AG04450 (cell line): ENCODE data around the gene EYA4. TPM values are rescaled to one million over a fixed set of nuclear protein-coding genes. Genes with fewer than 3 reads are reported as not detected.

Experiments used
- CTCF ChIA-PET: fragments of 300-600, 350-600 bp; formaldehyde crosslinking; extraction: SDS; loops from one replicate; lab custom pipeline; 2022; ENCODE audit warnings: antibody characterized with exemption, inconsistent platforms; lab: Charles Lee
- POLR2A ChIA-PET: fragments of 350-600 bp; formaldehyde crosslinking; extraction: SDS; loops from one replicate; lab custom pipeline; 2021; ENCODE audit warnings: antibody characterized with exemption, inconsistent platforms; lab: Yijun Ruan, JAX
- DNase-seq: peaks from one replicate; pipeline ENCODE4 v3.0.0-alpha.2; 2011; ENCODE audit warnings: low read depth, low spot score
- H3K27ac ChIP-seq: one replicate; pipeline ENCODE4 v1.5.1; 2012; ENCODE audit warnings: low read depth, low read length, control low read depth
- H3K27me3 ChIP-seq: one replicate; pipeline ENCODE4 v1.6.0; 2012; ENCODE audit warnings: low read length; ENCODE audit not compliant: control insufficient read depth, insufficient read depth
- H3K4me3 ChIP-seq: 2 replicates; pipeline ENCODE4 v1.5.1; 2011; ENCODE audit warnings: mild to moderate bottlenecking, low read depth, low read length, control low read depth
- H3K9me3 ChIP-seq: 2 replicates; pipeline ENCODE4 v1.5.1; 2012; ENCODE audit warnings: low read length; ENCODE audit not compliant: control insufficient read depth, insufficient read depth
- polyA plus RNA-seq: library from polyadenylated mRNA; depleted of rRNA; stranded (reverse); fragments of >200 nt; gene quantifications from 2 replicates; pipeline ENCODE4 v1.2.3, GENCODE V29; 2011
- TF ChIP-seq, protein P1 (sequence below): IDR thresholded peaks from 2 replicates; pipeline ENCODE4 v1.5.1; 2011; ENCODE audit warnings: low read depth, low read length, control low read depth, inconsistent platforms

Gene EYA4
- polyA plus RNA-seq, 1 experiment: 37.8 TPM

GRCh38 chr6:133499662-133500061, 258.5 kb downstream of the EYA4 start:
- TF ChIP-seq, protein P1, sequence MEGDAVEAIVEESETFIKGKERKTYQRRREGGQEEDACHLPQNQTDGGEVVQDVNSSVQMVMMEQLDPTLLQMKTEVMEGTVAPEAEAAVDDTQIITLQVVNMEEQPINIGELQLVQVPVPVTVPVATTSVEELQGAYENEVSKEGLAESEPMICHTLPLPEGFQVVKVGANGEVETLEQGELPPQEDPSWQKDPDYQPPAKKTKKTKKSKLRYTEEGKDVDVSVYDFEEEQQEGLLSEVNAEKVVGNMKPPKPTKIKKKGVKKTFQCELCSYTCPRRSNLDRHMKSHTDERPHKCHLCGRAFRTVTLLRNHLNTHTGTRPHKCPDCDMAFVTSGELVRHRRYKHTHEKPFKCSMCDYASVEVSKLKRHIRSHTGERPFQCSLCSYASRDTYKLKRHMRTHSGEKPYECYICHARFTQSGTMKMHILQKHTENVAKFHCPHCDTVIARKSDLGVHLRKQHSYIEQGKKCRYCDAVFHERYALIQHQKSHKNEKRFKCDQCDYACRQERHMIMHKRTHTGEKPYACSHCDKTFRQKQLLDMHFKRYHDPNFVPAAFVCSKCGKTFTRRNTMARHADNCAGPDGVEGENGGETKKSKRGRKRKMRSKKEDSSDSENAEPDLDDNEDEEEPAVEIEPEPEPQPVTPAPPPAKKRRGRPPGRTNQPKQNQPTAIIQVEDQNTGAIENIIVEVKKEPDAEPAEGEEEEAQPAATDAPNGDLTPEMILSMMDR: no peak
- POLR2A ChIA-PET: no interaction called here
- Histone ChIP-seq H3K4me3 (no peak overlapping the region), H3K27me3 (no peaks in the 10 kb centered on the region), H3K27ac (no peak overlapping the region), H3K9me3 (no peaks in the 10 kb centered on the region)
- no peak for DNase-seq
- CTCF ChIA-PET: interaction anchor here (0.7 to 1.1 kb wide), 2 partner anchors 333 to 416 kb away, joined by 3 to 4 read pairs; no protein-coding TSS in a partner anchor

DNA sequence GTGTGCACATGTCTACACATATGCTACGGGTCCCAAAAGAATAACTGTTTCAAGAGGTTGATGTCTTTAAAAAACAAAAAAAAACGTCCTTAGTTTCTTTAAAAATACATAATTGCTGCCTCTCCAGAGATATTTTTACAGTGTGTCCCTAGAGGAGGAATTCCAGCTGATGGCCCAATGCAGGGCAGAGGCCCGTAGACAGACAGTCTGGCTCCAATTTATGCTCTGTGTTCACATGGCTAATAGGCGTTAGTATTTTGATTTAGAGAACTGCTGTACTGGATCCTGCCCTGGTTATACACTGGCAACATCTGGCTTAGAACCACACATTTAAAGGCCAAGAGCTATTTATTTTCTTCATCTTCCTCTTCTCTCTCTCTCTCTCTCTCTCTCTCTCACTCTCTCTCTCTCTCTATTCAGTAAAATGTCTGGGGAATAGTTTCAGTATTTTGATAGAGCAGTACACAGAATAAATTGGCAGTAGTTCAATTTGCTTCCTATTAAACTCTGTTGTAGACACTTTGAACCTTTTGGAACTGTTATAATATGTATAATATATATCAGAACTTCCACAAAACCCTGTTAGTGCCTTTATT, 260.6 kb downstream of the EYA4 start:
- CTCF ChIA-PET: interaction anchor here (0.8 to 2.0 kb wide), 3 partner anchors 8 to 50 kb away, joined by 3 to 5 read pairs (median 4); no protein-coding TSS in a partner anchor

GRCh38 chr6:133502441-133503335, 261.5 kb downstream of the EYA4 start:
- DNase-seq: peak; percentile 81
- no peaks in the 10 kb centered on the region for H3K9me3 ChIP-seq
- H3K4me3 ChIP-seq: no peak overlapping the region
- TF ChIP-seq, protein P1: no peak
- H3K27ac ChIP-seq: peak overlapping the region; percentile 89
- ChIA-PET CTCF (interaction anchor here (0.8 to 2.0 kb wide), 3 partner anchors 9 to 49 kb away, joined by 3 to 5 read pairs (median 4); no protein-coding TSS in a partner anchor), POLR2A (interaction anchor here (0.6 to 1.4 kb wide), 6 partner anchors 25 to 671 kb away, joined by 3 to 8 read pairs (median 4); no protein-coding TSS in a partner anchor)
- H3K27me3 ChIP-seq: no peaks in the 10 kb centered on the region

More for the DNA sequence above, 260.6 kb downstream of the EYA4 start:
- no peak for DNase-seq
- Histone ChIP-seq H3K27ac (no peak overlapping the region), H3K4me3 (no peak overlapping the region), H3K9me3 (no peaks in the 10 kb centered on the region), H3K27me3 (no peaks in the 10 kb centered on the region)
- TF ChIP-seq, protein P1: no peak
- POLR2A ChIA-PET: interaction anchor here (0.6 to 1.4 kb wide), 3 partner anchors 24 to 50 kb away, joined by 4 to 8 read pairs (median 4); no protein-coding TSS in a partner anchor

DNA sequence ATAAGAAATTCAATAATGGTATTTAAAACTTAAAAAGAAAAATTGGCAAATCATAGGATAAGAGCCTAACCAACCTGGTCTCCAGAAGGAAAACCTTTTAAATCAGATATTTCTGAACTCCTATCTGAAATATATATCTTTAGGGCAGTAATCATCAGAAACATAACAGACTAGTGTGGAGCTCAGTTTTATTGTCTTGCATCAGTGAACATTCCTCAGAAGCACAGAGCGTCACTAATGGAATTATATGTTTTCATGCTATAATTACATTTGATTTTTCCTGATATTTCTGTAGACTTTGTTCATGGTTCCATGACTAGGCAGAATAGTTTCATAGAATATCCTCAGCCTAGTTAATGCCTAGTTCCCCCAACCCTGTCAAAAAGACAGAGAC, 262.2 kb downstream of the EYA4 start:
- no peaks in the 10 kb centered on the region for H3K9me3 ChIP-seq
- ChIA-PET CTCF (interaction anchor here (2.0 kb wide), 1 partner anchor 10 kb away, joined by 4 read pairs; no protein-coding TSS in a partner anchor), POLR2A (interaction anchor here (0.6 to 1.4 kb wide), 5 partner anchors 43 to 672 kb away, joined by 3 to 8 read pairs (median 3); no protein-coding TSS in a partner anchor)

More for the DNA sequence above, 262.2 kb downstream of the EYA4 start:
- no peak overlapping the region for H3K4me3 ChIP-seq
- no peak for DNase-seq
- TF ChIP-seq, protein P1: no peak
- H3K27ac ChIP-seq: no peak overlapping the region
- H3K27me3 ChIP-seq: no peaks in the 10 kb centered on the region
